Measurements from ENCODE around the gene NMT2. TPM values are rescaled to one million over a fixed set of nuclear protein-coding genes. Genes with fewer than 3 reads are reported as not detected.
"Not testable (repeated sequence)": the region's sequence is repeated elsewhere in the genome, so short reads cannot be mapped to it uniquely, and the experiment has no call there.

Gene NMT2
- total RNA-seq, 1 experiment from 2014 or later, result 15.7 TPM

- CTCF ChIA-PET, result no interaction called here
- DNase-seq (ENCODE audit: low spot score), result peak; percentile 82
- intact Hi-C loops (cut with micrococcal nuclease; ENCODE audit: unreplicated experiment), result loop anchor here (2.0 kb wide), 1 partner anchor 161 kb away; the partner anchor contains the start of gene FAM171A1
- no peaks in the 10 kb centered on the region for H3K4me1 ChIP-seq (ENCODE audit: insufficient read depth, low read length, poor library complexity, severe bottlenecking)
- H3K9me3 ChIP-seq (ENCODE audit: low read depth, low read length, poor library complexity, severe bottlenecking), result no peaks in the 10 kb centered on the region
- H3K27ac ChIP-seq (ENCODE audit: low read depth, low read length, poor library complexity, severe bottlenecking), result no peak overlapping the region
- no peaks in the 10 kb centered on the region for H3K36me3 ChIP-seq (ENCODE audit: insufficient read depth, low read length, poor library complexity, severe bottlenecking)
- no peaks in the 10 kb centered on the region for H3K27me3 ChIP-seq (replicated peaks; ENCODE audit: insufficient read depth, low read depth, low read length, poor library complexity)
- POLR2A ChIA-PET (ENCODE audit: low non-redundant PET), result no interaction called here
- BruUV-seq (replicated peaks), result no TSS peak
- TF ChIP-seq EZH2 (IDR thresholded peaks at IDR 0.05; ENCODE audit: borderline replicate concordance, low read depth, low read length, poor library complexity, severe bottlenecking), result no peak
- TF ChIP-seq, protein P1, sequence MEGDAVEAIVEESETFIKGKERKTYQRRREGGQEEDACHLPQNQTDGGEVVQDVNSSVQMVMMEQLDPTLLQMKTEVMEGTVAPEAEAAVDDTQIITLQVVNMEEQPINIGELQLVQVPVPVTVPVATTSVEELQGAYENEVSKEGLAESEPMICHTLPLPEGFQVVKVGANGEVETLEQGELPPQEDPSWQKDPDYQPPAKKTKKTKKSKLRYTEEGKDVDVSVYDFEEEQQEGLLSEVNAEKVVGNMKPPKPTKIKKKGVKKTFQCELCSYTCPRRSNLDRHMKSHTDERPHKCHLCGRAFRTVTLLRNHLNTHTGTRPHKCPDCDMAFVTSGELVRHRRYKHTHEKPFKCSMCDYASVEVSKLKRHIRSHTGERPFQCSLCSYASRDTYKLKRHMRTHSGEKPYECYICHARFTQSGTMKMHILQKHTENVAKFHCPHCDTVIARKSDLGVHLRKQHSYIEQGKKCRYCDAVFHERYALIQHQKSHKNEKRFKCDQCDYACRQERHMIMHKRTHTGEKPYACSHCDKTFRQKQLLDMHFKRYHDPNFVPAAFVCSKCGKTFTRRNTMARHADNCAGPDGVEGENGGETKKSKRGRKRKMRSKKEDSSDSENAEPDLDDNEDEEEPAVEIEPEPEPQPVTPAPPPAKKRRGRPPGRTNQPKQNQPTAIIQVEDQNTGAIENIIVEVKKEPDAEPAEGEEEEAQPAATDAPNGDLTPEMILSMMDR (conservative IDR thresholded peaks at IDR 0.05; ENCODE audit: low read depth, low read length), result peak; percentile 95
- H3K4me3 ChIP-seq (ENCODE audit: low read depth, low read length, poor library complexity, severe bottlenecking), result no peak overlapping the region
Measured at GRCh38 chr10:15209827-15210509, 41.5 kb upstream of the NMT2 start.

- no peaks in the 10 kb centered on the region for H3K4me1 ChIP-seq (ENCODE audit: insufficient read depth, low read length, poor library complexity, severe bottlenecking)
- intact Hi-C loops (cut with micrococcal nuclease; ENCODE audit: unreplicated experiment), result loop anchor here (2.0 kb wide), 1 partner anchor 163 kb away; the partner anchor contains the start of gene FAM171A1
- DNase-seq (ENCODE audit: low spot score), result no peak
- no peak overlapping the region for H3K4me3 ChIP-seq (ENCODE audit: low read depth, low read length, poor library complexity, severe bottlenecking)
- H3K27ac ChIP-seq (ENCODE audit: low read depth, low read length, poor library complexity, severe bottlenecking), result no peak overlapping the region
- ChIA-PET CTCF (no interaction called here), POLR2A (ENCODE audit: low non-redundant PET) (no interaction called here)
- H3K9me3 ChIP-seq (ENCODE audit: low read depth, low read length, poor library complexity, severe bottlenecking), result no peaks in the 10 kb centered on the region
- TF ChIP-seq, protein P1 (conservative IDR thresholded peaks at IDR 0.05; ENCODE audit: low read depth, low read length), result no peak
- TF ChIP-seq EZH2 (IDR thresholded peaks at IDR 0.05; ENCODE audit: borderline replicate concordance, low read depth, low read length, poor library complexity, severe bottlenecking), result no peak
- no peaks in the 10 kb centered on the region for H3K27me3 ChIP-seq (replicated peaks; ENCODE audit: insufficient read depth, low read depth, low read length, poor library complexity)
- BruUV-seq (replicated peaks), result no TSS peak
- H3K36me3 ChIP-seq (ENCODE audit: insufficient read depth, low read length, poor library complexity, severe bottlenecking), result no peaks in the 10 kb centered on the region
Measured at GRCh38 chr10:15208221-15208620, 39.7 kb upstream of the NMT2 start.

DNA sequence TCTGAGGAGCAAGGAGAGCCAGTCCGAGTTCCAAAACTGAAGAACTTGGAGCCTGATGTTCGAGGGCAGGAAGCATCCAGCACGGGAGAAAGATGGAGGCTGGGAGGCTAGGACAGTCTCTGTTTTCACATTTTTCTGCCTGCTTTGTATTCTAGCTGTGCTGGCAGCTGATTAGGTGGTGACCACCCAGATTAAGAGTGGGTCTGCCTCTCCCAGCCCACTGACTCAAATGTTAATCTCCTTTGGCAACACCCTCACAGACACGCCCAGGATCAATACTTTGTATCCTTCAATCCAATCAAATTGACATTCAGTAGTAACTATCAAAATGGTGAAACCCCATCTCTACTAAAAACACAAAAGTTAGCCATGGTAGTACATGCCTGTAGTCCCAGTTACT lies 38.9 kb upstream of the NMT2 start:
- CTCF ChIA-PET; H3K4me1 ChIP-seq (ENCODE audit: insufficient read depth, low read length, poor library complexity, severe bottlenecking); H3K27ac ChIP-seq (ENCODE audit: low read depth, low read length, poor library complexity, severe bottlenecking); H3K4me3 ChIP-seq (ENCODE audit: low read depth, low read length, poor library complexity, severe bottlenecking); H3K9me3 ChIP-seq (ENCODE audit: low read depth, low read length, poor library complexity, severe bottlenecking); DNase-seq (ENCODE audit: low spot score); H3K36me3 ChIP-seq (ENCODE audit: insufficient read depth, low read length, poor library complexity, severe bottlenecking); H3K27me3 ChIP-seq (replicated peaks; ENCODE audit: insufficient read depth, low read depth, low read length, poor library complexity); intact Hi-C loops (cut with micrococcal nuclease; ENCODE audit: unreplicated experiment); POLR2A ChIA-PET (ENCODE audit: low non-redundant PET); BruUV-seq (replicated peaks): not testable (repeated sequence)

GRCh38 chr10:15202639-15203038 lies 34.1 kb upstream of the NMT2 start:
- Histone ChIP-seq H3K27ac (ENCODE audit: low read depth, low read length, poor library complexity, severe bottlenecking) (no peak overlapping the region), H3K4me3 (ENCODE audit: low read depth, low read length, poor library complexity, severe bottlenecking) (no peak overlapping the region), H3K9me3 (ENCODE audit: low read depth, low read length, poor library complexity, severe bottlenecking) (no peaks in the 10 kb centered on the region), H3K36me3 (ENCODE audit: insufficient read depth, low read length, poor library complexity, severe bottlenecking) (no peaks in the 10 kb centered on the region), H3K4me1 (ENCODE audit: insufficient read depth, low read length, poor library complexity, severe bottlenecking) (peaks cover 12% of the 10 kb centered on the region), H3K27me3 (replicated peaks; ENCODE audit: insufficient read depth, low read depth, low read length, poor library complexity) (no peaks in the 10 kb centered on the region)
- intact Hi-C loops (cut with micrococcal nuclease; ENCODE audit: unreplicated experiment), result no loop called here
- BruUV-seq (replicated peaks), result no TSS peak
- TF ChIP-seq, protein P1 (conservative IDR thresholded peaks at IDR 0.05; ENCODE audit: low read depth, low read length), result no peak
- TF ChIP-seq EZH2 (IDR thresholded peaks at IDR 0.05; ENCODE audit: borderline replicate concordance, low read depth, low read length, poor library complexity, severe bottlenecking), result no peak
- POLR2A ChIA-PET (ENCODE audit: low non-redundant PET), result no interaction called here
- DNase-seq (ENCODE audit: low spot score), result no peak
- CTCF ChIA-PET, result no interaction called here

GRCh38 chr10:15202301-15202621 lies 33.8 kb upstream of the NMT2 start:
- H3K4me1 ChIP-seq (ENCODE audit: insufficient read depth, low read length, poor library complexity, severe bottlenecking), result peaks cover 12% of the 10 kb centered on the region
- H3K4me3 ChIP-seq (ENCODE audit: low read depth, low read length, poor library complexity, severe bottlenecking); H3K9me3 ChIP-seq (ENCODE audit: low read depth, low read length, poor library complexity, severe bottlenecking); H3K27me3 ChIP-seq (replicated peaks; ENCODE audit: insufficient read depth, low read depth, low read length, poor library complexity); H3K36me3 ChIP-seq (ENCODE audit: insufficient read depth, low read length, poor library complexity, severe bottlenecking); intact Hi-C loops (cut with micrococcal nuclease; ENCODE audit: unreplicated experiment); H3K27ac ChIP-seq (ENCODE audit: low read depth, low read length, poor library complexity, severe bottlenecking); CTCF ChIA-PET; DNase-seq (ENCODE audit: low spot score); BruUV-seq (replicated peaks); POLR2A ChIA-PET (ENCODE audit: low non-redundant PET): not testable (repeated sequence)
